ENCODE measurements around the gene SUPT4H1. TPM values are rescaled to one million over a fixed set of nuclear protein-coding genes. Genes with fewer than 3 reads are reported as not detected.

SUPT4H1 gene
- polyA plus RNA-seq, 1 donor: 70.8 TPM

GRCh38 chr17:58302919-58303585, 48.9 kb downstream of the SUPT4H1 start:
- no peak for DNase-seq

DNA sequence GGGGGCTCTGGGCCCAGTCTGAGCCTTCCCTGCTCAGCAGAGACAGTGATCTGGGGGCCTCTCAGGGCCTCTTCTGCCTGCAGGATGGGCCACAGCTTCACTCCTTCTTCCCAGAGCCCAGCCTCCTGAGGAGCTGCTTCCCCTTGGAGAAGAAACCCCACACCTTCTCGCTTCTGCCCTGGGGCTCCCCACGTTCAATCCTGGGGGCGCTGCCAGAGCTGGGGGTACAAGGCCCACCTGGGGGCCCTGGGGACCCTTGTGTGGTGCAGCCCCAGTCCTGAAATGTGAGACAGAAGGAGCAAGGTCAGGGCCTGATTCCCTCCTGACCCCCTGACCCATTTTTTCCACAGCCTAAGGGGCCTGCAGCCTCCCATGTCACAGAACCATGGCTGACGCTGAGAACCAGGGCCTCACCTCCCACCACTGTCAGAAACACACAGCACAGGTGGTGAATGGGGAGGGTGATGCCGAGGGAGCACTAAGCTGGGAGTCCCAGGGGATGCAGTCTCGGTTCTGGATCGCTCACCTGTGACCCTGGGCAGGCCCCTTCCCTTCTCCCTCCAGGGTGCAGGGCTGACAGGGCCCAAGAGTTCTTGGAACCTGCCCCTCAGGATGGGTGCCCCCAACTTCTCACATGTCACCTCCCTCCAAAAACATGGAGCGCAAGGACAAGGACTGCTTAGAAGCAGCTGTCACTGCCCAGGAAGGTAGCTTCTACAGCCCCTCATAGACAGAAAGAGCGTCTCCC, 49.7 kb downstream of the SUPT4H1 start:
- DNase-seq: no peak

- no peak for DNase-seq
These were observed 50.4 kb downstream of the SUPT4H1 start for GRCh38 chr17:58301504-58302150.

DNA sequence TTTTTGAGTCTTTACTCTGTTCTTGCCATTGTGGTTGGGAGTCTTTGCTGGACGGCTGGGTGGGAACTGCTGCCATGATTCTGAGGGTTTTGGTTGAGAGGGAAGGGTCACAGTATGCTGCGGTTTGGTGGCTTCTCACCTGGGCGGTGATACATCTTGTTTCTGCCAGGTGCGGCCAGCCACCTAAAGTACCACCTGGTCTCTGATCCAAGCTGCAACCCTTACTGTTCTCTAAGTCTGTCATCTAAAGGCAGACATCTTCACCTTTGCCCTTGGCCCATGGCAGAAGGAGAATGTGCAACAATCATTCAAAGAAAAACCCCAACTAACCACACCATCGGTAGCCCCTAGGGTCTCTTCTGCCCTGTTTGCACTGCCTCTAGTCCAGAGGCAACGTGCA, 51.7 kb downstream of the SUPT4H1 start:
- no peak for DNase-seq

Other genes with a start within 250 kb of the SUPT4H1 start
- gene OR4D1, start 203.8 kb downstream of the SUPT4H1 start, polyA plus RNA-seq (ENCODE audit: insufficient read length): 0.05 TPM
- gene OR4D2, start 185.2 kb downstream of the SUPT4H1 start, polyA plus RNA-seq (ENCODE audit: insufficient read length): not detected
- 0.62 TPM for gene EPX, start 159.5 kb downstream of the SUPT4H1 start, polyA plus RNA-seq (ENCODE audit: insufficient read length)
- 17.0 TPM for gene MKS1, start 132.9 kb downstream of the SUPT4H1 start, polyA plus RNA-seq (ENCODE audit: insufficient read length)
- 0.22 TPM for gene LPO, start 113.6 kb downstream of the SUPT4H1 start, polyA plus RNA-seq (ENCODE audit: insufficient read length)
- gene MPO, start 71.3 kb downstream of the SUPT4H1 start, polyA plus RNA-seq (ENCODE audit: insufficient read length): 11.4 TPM
- gene TSPOAP1, start 23.4 kb downstream of the SUPT4H1 start, polyA plus RNA-seq (ENCODE audit: insufficient read length): 5.5 TPM
- 0.05 TPM for gene RNF43, start 65.3 kb upstream of the SUPT4H1 start, polyA plus RNA-seq (ENCODE audit: insufficient read length)
- 0.05 TPM for gene HSF5, start 136.2 kb upstream of the SUPT4H1 start, polyA plus RNA-seq (ENCODE audit: insufficient read length)
- 22.1 TPM for gene MTMR4, start 162.4 kb upstream of the SUPT4H1 start, polyA plus RNA-seq (ENCODE audit: insufficient read length)